Measurements from ENCODE around the gene RBMXL2.

GRCh38 chr11:7138051-7138450, 49.3 kb downstream of the RBMXL2 start:
- TF ChIP-seq CTCF (IDR thresholded peaks at IDR 0.05) (no peak), POLR2A (IDR thresholded peaks at IDR 0.05) (no peak)

All from right lobe of liver (tissue), 4 donors.